GM12878 (cell line): ENCODE measurements around the gene SLC6A3. TPM values are rescaled to one million over a fixed set of nuclear protein-coding genes. Genes with fewer than 3 reads are reported as not detected.

Source experiments
- ATAC-seq: fragments of 200-7000 bp; cut with Tn5 transposase; 3 replicates; pipeline ENCODE4 v1.9.1; 2020; ENCODE audit warnings: mild to moderate bottlenecking, moderate library complexity
- BruUV-seq: library from RNA; stranded (reverse); fragments of 400-500 nt; replicated peaks from 2 replicates; lab custom pipeline; 2021; lab: Mats Ljungman, UMichigan
- CTCF ChIA-PET: fragments of 300-600 bp; sonication (Branson Sonifier 250); formaldehyde crosslinking; extraction: SDS; loops from one replicate; lab custom pipeline; 2021; ENCODE audit warnings: inconsistent platforms; lab: Yijun Ruan, JAX
- POLR2A ChIA-PET: fragments of 350-600 bp; formaldehyde crosslinking; extraction: SDS; loops from one replicate; lab custom pipeline; 2021; ENCODE audit warnings: inconsistent platforms; lab: Charles Lee
- RAD21 ChIA-PET: fragments of 300-600 bp; sonication (Branson Sonifier 250); formaldehyde crosslinking; loops from one replicate; lab custom pipeline; 2023; ENCODE audit warnings: antibody characterized with exemption; ENCODE audit not compliant: unreplicated experiment; lab: Charles Lee
- SMC1A ChIA-PET: fragments of 300-600 bp; sonication (Branson Sonifier 250); formaldehyde crosslinking; loops from one replicate; lab custom pipeline; 2023; ENCODE audit not compliant: unreplicated experiment, uncharacterized antibody; lab: Charles Lee
- DNase-seq: peaks from one replicate; pipeline ENCODE4 v3.0.0-alpha.2; 2011; ENCODE audit warnings: low read depth, low spot score
- FAIRE-seq: peaks from 3 replicates; lab custom pipeline; 2011; peaks lifted over from hg19 to GRCh38; lab: Jason Lieb, UNC
- H2AFZ ChIP-seq: 2 replicates; pipeline ENCODE4 v1.6.0; 2011; ENCODE audit warnings: low read depth, low read length, control low read depth; ENCODE audit not compliant: control insufficient read depth
- H3K27ac ChIP-seq: 2 replicates; pipeline ENCODE4 v1.5.1; 2011; ENCODE audit warnings: control low read depth; ENCODE audit not compliant: control insufficient read depth, insufficient read depth
- H3K27me3 ChIP-seq, 2 experiments: replicated peaks in 1 of 2; 2 replicates each; pipeline versions ENCODE4 v1.6.0 to v1.6.1; 2011; ENCODE audit warnings: low read length in 1 of 2; ENCODE audit not compliant: control insufficient read depth in 2 of 2, insufficient read depth in 2 of 2
- H3K36me3 ChIP-seq, 2 experiments: 2 replicates each; pipeline ENCODE4 v1.5.1; 2011; ENCODE audit warnings: low read length in 1 of 2; ENCODE audit not compliant: control insufficient read depth in 2 of 2, insufficient read depth in 2 of 2
- H3K4me1 ChIP-seq: 2 replicates; pipeline ENCODE4 v1.6.1; 2011; ENCODE audit warnings: mild to moderate bottlenecking, low read length, moderate library complexity, mixed read lengths; ENCODE audit not compliant: control insufficient read depth, insufficient read depth
- H3K4me2 ChIP-seq: 2 replicates; pipeline ENCODE4 v1.6.0; 2011; ENCODE audit warnings: control low read depth; ENCODE audit not compliant: control insufficient read depth, insufficient read depth
- H3K4me3 ChIP-seq: fragments of 200-600 bp; sonication (generic); 2 replicates; pipeline ENCODE4 v1.5.1; 2016
- H3K79me2 ChIP-seq: 2 replicates; pipeline ENCODE4 v1.6.0; 2011; ENCODE audit warnings: low read length; ENCODE audit not compliant: control insufficient read depth, insufficient read depth
- H3K9ac ChIP-seq: 2 replicates; pipeline ENCODE4 v1.8.0; 2011; ENCODE audit warnings: low read length, control low read depth, mixed read lengths; ENCODE audit not compliant: control insufficient read depth, insufficient read depth
- H3K9me3 ChIP-seq: replicated peaks from 3 replicates; pipeline ENCODE4 v1.5.1; 2011; ENCODE audit warnings: mild to moderate bottlenecking, low read length; ENCODE audit not compliant: control insufficient read depth, insufficient read depth
- H4K20me1 ChIP-seq: 2 replicates; pipeline ENCODE4 v1.6.0; 2011; ENCODE audit not compliant: control insufficient read depth, insufficient read depth
- ETV6 ChIP-seq, 2 experiments: fragments of 450-650 bp in 1 of 2; IDR thresholded peaks in 1 of 2; conservative IDR thresholded peaks in 1 of 2; 2 replicates each; pipeline ENCODE4 v1.6.1; 2014; ENCODE audit warnings: antibody characterized with exemption in 1 of 2, borderline replicate concordance in 1 of 2, low read depth in 1 of 2, mild to moderate bottlenecking in 1 of 2, moderate library complexity in 1 of 2
- HDAC2 ChIP-seq: fragments of 200-600 bp; sonication (generic); IDR thresholded peaks from 2 replicates; pipeline ENCODE4 v1.6.1; 2017
- HDAC6 ChIP-seq: fragments of 200-600 bp; sonication (generic); IDR thresholded peaks from one replicate; pipeline ENCODE4 v1.8.0; 2017; ENCODE audit warnings: antibody characterized with exemption; ENCODE audit not compliant: unreplicated experiment
- RBBP5 ChIP-seq: fragments of 200-600 bp; sonication (generic); conservative IDR thresholded peaks from 2 replicates; pipeline ENCODE4 v1.6.1; 2016
- SMAD1 ChIP-seq: fragments of 450-650 bp; IDR thresholded peaks from 2 replicates; pipeline ENCODE4 v1.6.1; 2018; ENCODE audit warnings: mild to moderate bottlenecking, low read depth; ENCODE audit not compliant: partially characterized antibody
- SPI1 ChIP-seq: IDR thresholded peaks from 2 replicates; pipeline ENCODE4 v1.6.1; 2011; ENCODE audit warnings: low read depth, mild to moderate bottlenecking, low read length, moderate library complexity, borderline replicate concordance; ENCODE audit not compliant: insufficient read depth
- TCF3 ChIP-seq: IDR thresholded peaks from 2 replicates; pipeline ENCODE4 v1.6.1; 2012; ENCODE audit warnings: low read depth, mild to moderate bottlenecking, low read length, borderline replicate concordance; ENCODE audit not compliant: insufficient read depth
- ZNF207 ChIP-seq: fragments of 450-650 bp; IDR thresholded peaks from 2 replicates; pipeline ENCODE4 v1.6.1; 2014; ENCODE audit warnings: antibody characterized with exemption, mild to moderate bottlenecking, borderline replicate concordance
- WGBS: methylation state at CpG from one replicate; pipeline ENCODE4 v1.1.6; 2016; ENCODE audit warnings: low lambda C conversion rate; ENCODE audit not compliant: insufficient replicate concordance, insufficient coverage; ENCODE audit errors: missing lambda C conversion rate; 5-methylcytosine and 5-hydroxymethylcytosine counted together
- in situ Hi-C: fragments of 300-500 bp; cut with MboI; formaldehyde crosslinking; loops from 9 replicates; pipeline ENCODE4 v1.14.3; 2018; ENCODE audit warnings: mixed read lengths
- intact Hi-C: fragments of 100-400 bp; cut with micrococcal nuclease; formaldehyde crosslinking; loops from one replicate; pipeline ENCODE4 v1.14.2; 2022; ENCODE audit not compliant: unreplicated experiment
- polyA plus RNA-seq, 11 experiments: library from polyadenylated mRNA; depleted of rRNA in 4 of 11; unstranded in 6 of 11; stranded (reverse) in 5 of 11; fragments of >200 nt; fragmentation: Nextera tagmentation in 4 of 11; fragmentation: Illumina TruSeq in 1 of 11; extraction: Ambion mirVana in 4 of 11; extraction: Trizol in 1 of 11; gene quantifications; 1 replicate in 1 of 11; 2 replicates in 10 of 11; pipeline versions ENCODE4 v1.2.1 to v1.2.3, GENCODE V29; 2011 to 2016; ENCODE audit warnings: inconsistent platforms in 2 of 11, missing spikeins in 2 of 11, low read depth in 1 of 11
- total RNA-seq, 4 experiments: library from RNA; depleted of rRNA in 3 of 4; stranded (reverse); fragments of >200 nt in 3 of 4; fragmentation: Illumina TruSeq in 1 of 4; extraction: Trizol in 1 of 4; gene quantifications; 2 replicates each; pipeline versions ENCODE4 v1.2.1 to v1.2.3, GENCODE V29; 2013 to 2021
- TF ChIP-seq, protein P1 (sequence below): fragments of 150-350 bp; IDR thresholded peaks from 2 replicates; pipeline ENCODE4 v1.6.1; 2016; ENCODE audit warnings: low read depth, low read length
- TF ChIP-seq, protein P2 (sequence below): IDR thresholded peaks from 2 replicates; pipeline ENCODE4 v1.6.1; 2012; ENCODE audit warnings: low read depth, low read length, improper control_type of control experiment

SLC6A3 gene
- total and polyA plus RNA-seq, 10 of the 15 experiments (the other 5 are each of a cell fraction or from before 2014, with no cell fraction given) = 0.01 TPM; not detected in 9

DNA sequence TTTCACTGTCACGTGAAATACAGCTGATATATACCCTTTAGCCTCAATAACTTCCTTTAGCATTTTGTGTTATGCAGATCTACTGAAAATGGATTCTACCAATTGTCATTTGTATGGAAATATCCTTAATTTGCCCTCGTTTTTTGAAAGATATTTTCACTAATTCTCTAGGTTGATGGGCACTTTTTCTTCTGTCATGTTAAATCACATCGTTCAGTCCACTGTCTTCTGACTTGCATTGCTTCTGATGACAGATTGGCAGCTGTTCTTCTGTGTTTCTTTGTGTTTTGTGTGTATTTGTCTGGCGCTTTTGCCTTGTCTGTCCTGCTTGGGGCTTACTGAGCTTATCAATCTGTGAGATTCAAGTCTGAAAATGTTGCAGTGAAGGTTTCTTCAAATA is 90.7 kb downstream of the SLC6A3 start (continued):
- TF ChIP-seq RBBP5 = no peak
- TF ChIP-seq, protein P1, sequence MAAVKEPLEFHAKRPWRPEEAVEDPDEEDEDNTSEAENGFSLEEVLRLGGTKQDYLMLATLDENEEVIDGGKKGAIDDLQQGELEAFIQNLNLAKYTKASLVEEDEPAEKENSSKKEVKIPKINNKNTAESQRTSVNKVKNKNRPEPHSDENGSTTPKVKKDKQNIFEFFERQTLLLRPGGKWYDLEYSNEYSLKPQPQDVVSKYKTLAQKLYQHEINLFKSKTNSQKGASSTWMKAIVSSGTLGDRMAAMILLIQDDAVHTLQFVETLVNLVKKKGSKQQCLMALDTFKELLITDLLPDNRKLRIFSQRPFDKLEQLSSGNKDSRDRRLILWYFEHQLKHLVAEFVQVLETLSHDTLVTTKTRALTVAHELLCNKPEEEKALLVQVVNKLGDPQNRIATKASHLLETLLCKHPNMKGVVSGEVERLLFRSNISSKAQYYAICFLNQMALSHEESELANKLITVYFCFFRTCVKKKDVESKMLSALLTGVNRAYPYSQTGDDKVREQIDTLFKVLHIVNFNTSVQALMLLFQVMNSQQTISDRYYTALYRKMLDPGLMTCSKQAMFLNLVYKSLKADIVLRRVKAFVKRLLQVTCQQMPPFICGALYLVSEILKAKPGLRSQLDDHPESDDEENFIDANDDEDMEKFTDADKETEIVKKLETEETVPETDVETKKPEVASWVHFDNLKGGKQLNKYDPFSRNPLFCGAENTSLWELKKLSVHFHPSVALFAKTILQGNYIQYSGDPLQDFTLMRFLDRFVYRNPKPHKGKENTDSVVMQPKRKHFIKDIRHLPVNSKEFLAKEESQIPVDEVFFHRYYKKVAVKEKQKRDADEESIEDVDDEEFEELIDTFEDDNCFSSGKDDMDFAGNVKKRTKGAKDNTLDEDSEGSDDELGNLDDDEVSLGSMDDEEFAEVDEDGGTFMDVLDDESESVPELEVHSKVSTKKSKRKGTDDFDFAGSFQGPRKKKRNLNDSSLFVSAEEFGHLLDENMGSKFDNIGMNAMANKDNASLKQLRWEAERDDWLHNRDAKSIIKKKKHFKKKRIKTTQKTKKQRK = no peak
- TF ChIP-seq ZNF207 = no peak
- TF ChIP-seq HDAC2 = no peak

DNA sequence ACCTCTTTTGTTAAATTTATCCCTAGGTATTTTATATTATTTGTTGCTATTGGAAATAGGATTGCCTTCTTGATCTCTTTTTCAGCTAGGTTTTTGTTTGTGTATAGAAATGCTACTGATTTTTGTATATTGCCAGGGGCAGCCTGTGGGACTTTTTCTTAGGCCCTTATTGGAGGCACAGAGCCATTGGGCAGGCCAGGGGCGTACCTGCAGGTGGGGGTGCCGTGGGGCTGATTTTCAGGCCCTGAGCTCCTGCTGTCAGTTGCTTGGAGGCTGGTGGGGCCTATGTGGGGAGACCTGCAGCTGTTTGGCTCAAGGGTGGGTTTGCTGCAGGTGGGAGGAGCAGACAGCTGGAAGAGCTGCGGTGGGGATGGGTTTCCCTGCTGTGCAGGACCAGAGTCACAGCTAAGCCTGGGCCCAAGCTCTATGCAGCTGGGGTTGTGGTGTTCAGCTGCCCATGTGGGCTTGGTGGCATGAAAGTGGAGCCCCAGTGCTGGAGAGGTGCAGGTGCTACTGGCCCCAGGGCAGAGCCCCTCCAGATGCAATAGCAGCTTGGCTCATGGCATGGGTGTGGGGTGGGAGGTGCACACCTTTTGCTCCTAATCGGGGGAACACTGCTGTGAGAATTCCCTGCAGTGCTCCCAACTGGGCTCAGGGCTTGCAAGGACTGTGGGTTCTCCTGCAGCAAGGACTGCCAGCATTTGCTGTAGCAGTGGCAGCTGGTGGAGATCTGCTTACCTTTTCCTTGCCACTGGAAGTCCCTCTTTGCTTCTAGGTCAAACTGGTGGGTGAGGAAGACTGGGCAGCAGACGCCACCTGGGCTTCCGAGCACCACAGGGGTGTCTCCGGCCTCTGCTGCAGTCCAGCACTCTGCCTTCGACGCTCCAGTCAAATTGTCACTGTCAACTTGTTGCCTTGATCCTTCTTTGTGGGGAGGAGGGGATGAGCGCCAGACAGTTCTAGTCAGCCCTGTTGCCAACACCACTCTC is 92.7 kb downstream of the SLC6A3 start:
- DNase-seq (no peak), ATAC-seq (no peak), FAIRE-seq (no peak)
- TF ChIP-seq ETV6 (conservative IDR thresholded peaks at IDR 0.05 in 1 of 2, IDR thresholded peaks at IDR 0.05 in 1 of 2; ENCODE audit: borderline replicate concordance in 1 of 2, low read depth in 1 of 2) (no peak), HDAC6 (no peak), SMAD1 (no peak), SPI1 (no peak), TCF3 (no peak)
- TF ChIP-seq, protein P1 = no peak
- TF ChIP-seq, protein P2, sequence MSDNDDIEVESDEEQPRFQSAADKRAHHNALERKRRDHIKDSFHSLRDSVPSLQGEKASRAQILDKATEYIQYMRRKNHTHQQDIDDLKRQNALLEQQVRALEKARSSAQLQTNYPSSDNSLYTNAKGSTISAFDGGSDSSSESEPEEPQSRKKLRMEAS = no peak
- Histone ChIP-seq H3K27ac (no peak overlapping the region), H3K9me3 (no peaks in the 10 kb centered on the region), H3K4me1 (no peaks in the 10 kb centered on the region), H3K4me2 (no peak overlapping the region), H4K20me1 (no peaks in the 10 kb centered on the region), H3K27me3 (peaks cover 0 to 2% of the 10 kb centered on the region in 2 experiments; a peak in 2 of 4 replicates), H3K79me2 (no peaks in the 10 kb centered on the region), H3K9ac (no peak overlapping the region), H3K36me3 (no peaks in the 10 kb centered on the region), H3K4me3 (no peak overlapping the region), H2AFZ (no peak overlapping the region)
- RAD21 ChIA-PET = interaction anchor here (1.0 kb wide), 1 partner anchor 49 kb away, joined by 3 read pairs; no protein-coding TSS in a partner anchor
- CTCF ChIA-PET = interaction anchor here (1.1 to 1.2 kb wide), 2 partner anchors 65 to 292 kb away, joined by 3 to 4 read pairs; no protein-coding TSS in a partner anchor
- 31% methylated on average over 10 of the region's 10 CpGs for WGBS
- BruUV-seq = no TSS peak
- POLR2A ChIA-PET = no interaction called here
- in situ Hi-C loops = no loop called here
- intact Hi-C loops = no loop called here
- SMC1A ChIA-PET = no interaction called here
